OCI-LY7 (cell line): Measurements from ENCODE around the gene ANO8.
A peak's percentile ranks its signal among the peaks of the same experiment; 100 is the strongest.

Experiments
- CTCF ChIP-seq: fragments of 200-600 bp; sonication (generic); conservative IDR thresholded peaks from 2 replicates; pipeline ENCODE4 v1.5.1; 2014; ENCODE audit warnings: mild to moderate bottlenecking, antibody characterized with exemption, low read length, moderate library complexity, mixed read lengths
- EZH2phosphoT487 ChIP-seq: fragments of 200-600 bp; sonication (generic); IDR thresholded peaks from 2 replicates; pipeline ENCODE4 v1.6.1; 2018; ENCODE audit warnings: low read depth, borderline replicate concordance, mild to moderate bottlenecking, mixed run types, antibody characterized with exemption, low read length, moderate library complexity, mixed read lengths

GRCh38 chr19:17305517-17306284 is 29.0 kb downstream of the ANO8 start, which contains the start of gene MRPL34:
- TF ChIP-seq CTCF: peak; percentile 84
- TF ChIP-seq EZH2phosphoT487: no peak
